ENCODE results near the gene FKBP5.
"Not testable (repeated sequence)": the region's sequence is repeated elsewhere in the genome, so short reads cannot be mapped to it uniquely, and the experiment has no call there.

FKBP5 gene

DNA sequence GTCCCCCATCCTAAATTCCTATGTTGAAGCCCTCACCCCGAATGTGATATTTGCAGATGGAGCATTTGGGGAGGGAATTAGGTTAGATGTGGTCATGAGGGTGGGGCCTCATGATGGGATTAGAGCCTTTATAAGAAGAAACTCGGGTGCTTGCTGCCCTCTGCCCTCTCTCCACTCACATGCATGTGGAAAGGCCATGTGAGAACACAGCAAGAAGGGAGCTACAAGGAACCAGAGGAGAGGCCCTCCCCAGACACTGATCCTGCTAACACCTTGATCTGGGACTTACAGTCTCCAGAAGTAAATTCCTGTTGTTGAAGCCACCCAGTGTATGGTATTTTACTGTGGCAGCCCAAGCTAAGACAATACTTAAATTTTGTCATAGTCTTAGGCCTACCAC lies 106.4 kb downstream of the FKBP5 start:
- DNase-seq, result no peak

DNA sequence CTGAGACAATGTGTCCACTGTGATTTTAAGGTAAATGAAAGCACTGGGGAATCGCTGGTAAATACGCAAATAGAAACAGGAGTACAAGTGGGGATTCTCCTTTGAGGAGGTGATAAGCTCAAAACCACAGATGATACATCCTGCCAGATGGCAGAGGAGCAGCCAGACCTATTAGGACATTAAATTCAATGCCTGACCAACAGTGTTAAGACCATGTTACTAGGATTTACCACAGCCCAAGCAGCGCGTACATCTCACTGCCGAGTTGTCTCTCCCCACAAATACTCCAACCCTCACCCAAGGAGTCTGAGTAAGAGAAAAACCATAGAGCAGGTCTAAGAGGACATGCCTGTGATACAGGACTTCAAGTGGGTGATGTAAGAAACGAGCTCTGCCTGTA lies 107.1 kb downstream of the FKBP5 start:
- DNase-seq, result no peak

DNA sequence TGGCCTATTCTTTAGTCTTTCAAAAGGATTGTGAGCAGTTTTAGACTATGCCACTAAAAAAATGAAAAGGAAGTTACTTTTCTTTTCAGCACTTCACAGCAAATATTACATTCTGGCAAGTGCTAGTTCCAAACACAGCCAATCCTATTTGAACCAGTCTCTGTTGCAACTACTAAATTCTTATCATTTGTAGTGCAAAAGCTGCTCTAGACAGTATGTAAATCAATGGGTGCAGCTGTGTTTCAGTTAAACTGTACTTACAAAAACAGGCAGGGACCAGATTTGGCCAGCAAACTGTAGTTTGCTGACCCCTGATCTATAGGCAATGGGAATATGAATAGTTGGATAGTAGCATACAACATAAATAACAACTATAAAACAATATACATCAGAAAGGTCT lies 107.9 kb downstream of the FKBP5 start:
- no peak for DNase-seq

DNA sequence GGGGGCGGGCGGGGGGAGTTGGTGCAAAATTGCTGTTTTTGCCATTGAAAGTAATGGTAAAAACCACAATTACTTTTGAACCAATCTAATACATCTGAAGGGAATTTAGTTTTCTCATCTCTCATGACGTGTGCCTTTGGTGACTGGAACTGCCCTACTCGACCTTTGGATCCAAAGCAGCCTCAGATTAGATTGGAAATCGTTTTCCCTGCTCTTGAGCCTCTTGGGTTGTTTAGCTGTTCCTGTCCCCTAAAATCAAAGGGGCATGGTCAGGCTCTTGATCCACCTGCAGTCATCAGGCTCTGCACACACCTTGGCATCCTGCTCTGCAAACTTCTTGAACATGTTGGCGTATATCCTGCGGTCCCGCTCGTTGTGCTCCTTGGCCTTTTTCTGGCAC lies 112.0 kb downstream of the FKBP5 start:
- no peak for DNase-seq

DNA sequence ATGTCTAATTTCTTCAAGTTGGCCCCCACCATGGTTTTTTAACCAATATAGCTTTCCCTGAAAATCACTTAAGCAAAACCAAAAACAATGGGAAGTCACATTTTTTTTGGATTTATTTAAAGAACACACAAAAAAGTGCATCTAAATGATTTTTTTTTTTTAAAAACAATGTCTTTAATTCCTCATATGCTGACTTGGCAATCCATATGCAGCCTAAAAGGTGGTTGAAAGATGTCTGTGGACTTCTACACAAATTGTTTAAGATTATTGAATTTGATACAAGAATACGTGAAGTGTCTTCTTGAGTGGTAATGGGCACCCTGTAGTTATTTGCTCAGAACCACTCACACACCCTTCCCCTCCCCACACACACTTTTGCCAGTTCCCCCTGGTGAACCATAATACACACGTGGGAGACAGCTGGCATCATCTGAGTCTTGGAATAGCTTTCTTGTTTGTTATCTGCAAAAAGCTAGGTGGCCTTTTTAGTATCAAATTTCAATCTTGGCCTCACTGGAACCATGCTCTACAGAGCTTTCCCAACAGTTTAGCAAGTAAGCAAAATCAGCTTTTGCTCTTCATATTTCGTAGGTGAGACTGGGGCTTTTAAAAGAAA lies 115.1 kb downstream of the FKBP5 start:
- no peak for DNase-seq

DNA sequence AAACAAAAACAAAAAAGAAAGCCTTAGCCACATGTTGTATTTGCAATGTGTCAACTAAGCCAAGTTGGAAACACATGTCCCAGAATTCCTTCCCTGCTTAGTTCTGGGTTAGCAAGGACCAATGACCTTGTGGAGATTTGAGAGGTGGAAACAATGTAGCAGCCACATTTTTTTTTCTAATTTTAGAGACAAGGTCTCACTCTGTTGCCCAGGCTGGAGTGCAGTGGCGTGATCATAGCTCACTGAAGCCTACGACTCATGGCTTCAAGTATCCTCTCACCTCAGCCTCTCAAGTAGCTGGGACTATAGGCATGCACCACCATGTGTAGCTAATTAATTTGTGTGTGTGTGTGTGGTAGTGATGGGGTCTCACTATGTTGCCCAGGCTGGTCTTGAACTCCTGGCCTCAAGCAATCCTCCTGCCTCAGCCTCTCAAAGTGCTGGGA lies 117.8 kb downstream of the FKBP5 start:
- DNase-seq, result not testable (repeated sequence)

DNA sequence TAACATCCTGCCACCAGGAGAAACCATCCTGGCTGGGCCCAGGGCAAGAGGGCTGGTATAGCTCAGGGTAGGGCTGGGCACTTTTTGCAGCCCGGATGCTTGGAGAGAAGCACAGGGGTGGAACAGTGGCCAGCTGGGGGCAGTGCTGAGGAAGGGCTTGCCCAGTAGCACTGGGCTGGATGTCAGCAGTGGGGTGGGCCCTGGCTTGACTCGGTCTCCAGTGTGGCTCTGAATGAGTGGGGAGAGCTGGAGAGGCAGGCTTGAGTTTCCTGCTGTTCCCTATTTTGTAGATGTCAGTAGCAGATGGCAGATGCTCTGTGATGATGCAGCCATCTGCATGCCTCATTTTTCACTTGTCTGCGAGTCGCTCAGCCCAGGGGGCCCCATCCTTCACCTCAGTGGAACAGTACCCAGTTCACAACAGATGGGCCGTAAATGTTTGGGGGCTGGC lies 119.7 kb downstream of the FKBP5 start:
- peak; percentile 14 for DNase-seq

DNA sequence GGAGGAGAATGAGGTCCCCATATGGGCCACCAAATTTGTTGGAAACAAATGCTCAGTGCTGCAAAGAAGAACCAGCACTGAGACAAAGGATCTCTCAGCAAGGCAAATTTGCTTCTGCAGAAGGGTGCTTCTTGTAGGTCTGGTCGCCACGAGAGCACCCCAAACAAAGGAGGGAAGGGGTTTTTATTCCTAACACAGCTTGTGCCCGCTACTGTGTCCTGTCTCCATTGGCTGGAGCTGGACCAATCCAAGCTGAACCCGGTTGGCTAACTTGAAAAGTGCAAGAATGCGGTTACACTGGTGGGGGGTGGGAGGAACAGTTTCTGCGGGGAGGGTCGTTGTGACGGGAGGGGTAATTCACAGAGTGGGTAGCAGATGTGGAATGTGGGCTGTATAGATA lies 121.9 kb downstream of the FKBP5 start:
- no peak for DNase-seq

DNA sequence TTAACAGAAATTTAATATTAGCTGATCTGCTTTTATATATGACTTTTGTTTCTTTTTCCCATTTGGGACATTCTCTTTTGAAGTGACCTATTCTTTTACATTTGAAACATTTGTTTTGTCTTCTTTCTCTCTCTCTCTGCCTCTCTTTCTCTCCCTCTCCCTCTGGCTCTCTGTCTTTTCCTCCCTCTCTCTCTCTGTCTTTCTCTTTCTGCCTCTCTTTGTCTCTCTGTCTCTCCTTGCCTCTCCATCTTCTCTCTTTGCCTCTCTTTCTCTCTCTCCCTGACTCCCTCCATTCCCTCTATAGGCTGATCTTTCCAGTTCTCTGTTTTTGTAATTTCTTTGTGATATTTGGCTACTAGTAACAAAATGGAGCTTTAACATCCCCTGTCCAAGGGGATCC lies 124.0 kb downstream of the FKBP5 start:
- no peak for DNase-seq

DNA sequence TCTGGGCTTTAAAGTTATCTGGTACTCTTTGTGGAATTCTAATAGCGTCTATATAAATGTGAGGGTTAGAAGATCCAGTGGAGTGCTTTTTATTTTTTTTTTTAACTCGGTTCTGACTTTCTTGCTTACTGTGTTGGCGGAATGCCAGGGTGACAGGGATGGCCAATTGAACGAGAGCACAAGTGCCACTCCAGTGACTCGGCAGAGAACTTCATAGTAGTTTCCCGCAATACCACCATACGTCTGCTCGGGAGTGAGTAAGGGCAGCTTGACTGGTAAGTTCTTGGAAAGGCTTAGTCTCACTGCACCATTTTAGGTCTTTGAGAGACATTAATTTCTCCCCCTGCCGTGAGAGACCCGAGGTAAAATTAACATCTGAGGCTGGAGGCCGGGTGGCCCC lies 126.7 kb downstream of the FKBP5 start:
- no peak for DNase-seq

DNA sequence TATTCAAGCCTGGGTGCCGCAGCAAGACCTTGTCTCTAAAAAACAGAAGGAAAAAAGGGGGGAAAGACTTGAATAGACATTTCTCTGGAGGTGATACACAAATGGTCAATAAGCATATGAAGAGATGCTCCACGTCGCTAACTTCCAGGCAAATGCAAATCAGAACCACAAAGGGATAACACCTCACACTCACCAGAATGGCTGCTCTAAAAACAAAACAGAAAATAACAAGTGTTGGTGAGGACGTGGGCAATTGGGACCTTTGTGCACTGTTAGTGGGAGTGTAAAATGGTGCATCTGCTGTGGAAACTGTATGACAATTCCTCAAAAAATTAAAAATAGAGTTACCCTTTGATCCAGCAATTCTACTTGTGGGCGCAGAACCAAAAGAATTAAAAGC lies 127.6 kb downstream of the FKBP5 start:
- no peak for DNase-seq

DNA sequence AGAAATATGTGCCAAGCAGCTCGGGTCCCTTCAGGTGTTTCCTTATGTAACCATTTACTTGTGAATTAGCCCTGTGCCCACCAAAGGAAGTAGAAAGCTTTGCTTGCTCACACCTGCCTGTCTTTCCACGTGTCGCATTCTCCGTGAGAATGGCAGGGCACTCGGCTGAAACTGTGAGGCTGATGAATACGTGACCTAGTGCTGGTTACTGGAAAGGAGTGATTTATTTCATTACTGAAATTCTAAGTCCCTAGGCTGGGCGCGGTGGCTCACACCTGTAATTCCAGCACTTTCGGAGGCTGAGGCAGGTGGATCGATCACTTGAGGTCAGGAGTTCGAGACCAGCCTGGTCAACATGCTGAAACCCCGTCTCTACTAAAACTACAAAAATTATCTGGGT lies 130.1 kb downstream of the FKBP5 start:
- no peak for DNase-seq

DNA sequence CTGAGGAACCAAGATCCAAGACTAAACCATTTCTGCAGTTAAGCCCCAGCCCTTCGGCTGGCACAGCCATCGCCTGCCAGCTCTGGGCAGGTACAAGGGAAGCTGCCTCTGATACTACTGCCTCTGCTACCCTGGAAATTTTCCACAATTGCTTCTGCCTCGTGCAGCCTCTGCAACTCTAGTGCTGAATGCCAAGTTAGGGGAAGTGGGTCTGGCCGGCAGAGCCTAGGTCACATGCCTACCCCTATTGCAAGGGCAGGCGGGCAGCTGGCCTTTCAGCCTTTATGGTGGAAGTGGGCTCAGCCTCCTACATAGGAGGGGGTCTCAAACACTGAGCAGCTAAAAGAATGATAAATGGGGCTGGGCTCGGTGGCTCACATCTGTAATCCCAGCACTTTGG lies 131.5 kb downstream of the FKBP5 start:
- DNase-seq, result peak; percentile 78

DNA sequence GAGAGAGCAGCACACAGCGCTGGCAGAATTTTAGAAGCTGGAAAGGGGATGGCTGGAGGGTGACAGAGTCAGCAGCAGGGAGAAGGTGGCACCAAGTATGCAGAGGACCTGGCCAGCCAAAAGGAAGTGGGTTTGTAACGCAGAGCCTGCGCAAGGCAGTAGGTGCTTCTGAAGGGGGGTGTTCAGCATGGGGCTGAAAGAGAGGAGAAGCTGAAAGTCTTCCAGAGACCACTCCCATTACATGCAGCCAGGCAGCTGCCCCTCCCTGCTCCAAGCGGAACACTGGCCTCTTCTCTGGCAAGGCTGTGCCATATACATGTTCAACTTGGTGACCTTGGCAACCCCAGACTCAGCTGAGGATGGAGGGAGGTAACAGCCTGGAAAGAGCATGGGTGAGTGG lies 133.9 kb downstream of the FKBP5 start:
- DNase-seq, result no peak

DNA sequence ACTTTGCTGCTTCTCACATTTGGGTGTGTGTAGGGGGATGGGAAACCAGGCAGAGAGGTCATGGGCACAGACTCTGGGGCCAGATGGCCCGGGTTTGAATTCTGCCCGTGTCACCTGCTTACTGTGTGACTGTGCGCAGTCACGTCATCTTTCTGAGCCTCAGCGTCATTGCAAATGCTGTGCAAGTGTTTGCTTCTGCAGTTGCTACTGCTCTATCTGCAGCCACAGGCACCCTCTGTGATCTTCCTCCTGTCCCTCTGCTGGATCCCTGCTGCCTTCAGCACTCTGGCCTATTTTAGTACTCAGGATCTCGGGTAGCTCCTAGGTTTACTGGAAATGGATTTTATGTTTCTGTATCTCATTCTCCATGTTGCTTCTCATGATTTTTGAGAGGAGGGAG lies 135.4 kb downstream of the FKBP5 start:
- DNase-seq, result no peak

DNA sequence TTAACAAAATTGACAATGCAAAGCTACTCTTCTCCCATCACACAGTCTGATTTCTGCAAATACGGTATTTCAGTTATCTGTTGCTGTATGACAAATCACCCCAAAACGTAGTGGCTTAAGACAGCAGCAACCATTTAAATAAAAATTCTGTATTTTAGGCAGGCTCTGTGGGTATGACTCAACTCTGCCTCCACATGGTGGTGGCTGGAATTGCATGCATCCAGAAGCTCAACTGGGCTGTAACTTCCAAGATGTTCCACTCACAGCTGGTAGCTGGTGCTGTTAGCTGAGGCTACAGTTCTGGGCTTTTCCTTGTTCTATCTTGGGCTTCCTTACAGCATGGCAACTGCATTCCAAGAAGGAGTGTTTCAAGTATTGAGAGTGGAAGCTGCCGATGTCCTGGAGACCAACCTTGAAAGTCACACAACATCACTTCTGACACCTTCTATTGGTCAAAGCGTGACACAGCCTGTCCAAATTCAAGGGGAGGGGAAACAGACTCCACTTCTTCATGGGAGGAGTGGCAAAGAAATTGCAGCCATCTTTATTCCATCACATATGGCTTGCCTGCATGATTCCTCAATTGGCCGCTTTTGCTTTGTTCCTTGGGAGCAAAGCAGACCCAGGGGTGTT lies 136.3 kb downstream of the FKBP5 start:
- peak; percentile 48 for DNase-seq

DNA sequence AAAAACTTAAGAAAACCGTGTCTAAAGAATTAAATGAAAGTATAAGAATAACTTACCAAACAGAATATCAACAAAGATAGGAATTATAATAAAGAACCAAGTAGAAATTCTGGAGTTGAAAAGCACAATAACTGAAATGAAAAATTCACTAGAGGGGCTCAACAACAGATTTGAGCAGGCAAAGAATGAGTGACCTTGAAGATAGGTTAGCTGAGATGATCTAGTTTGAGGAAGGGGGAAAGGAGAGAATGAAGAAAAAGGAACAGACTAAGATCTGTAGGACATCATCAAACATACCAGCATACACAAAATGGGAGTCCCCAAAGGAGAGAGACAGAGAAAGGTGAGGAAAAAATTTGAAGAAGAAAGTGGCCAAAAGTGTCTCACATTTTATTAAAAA lies 138.3 kb downstream of the FKBP5 start:
- DNase-seq, result no peak

DNA sequence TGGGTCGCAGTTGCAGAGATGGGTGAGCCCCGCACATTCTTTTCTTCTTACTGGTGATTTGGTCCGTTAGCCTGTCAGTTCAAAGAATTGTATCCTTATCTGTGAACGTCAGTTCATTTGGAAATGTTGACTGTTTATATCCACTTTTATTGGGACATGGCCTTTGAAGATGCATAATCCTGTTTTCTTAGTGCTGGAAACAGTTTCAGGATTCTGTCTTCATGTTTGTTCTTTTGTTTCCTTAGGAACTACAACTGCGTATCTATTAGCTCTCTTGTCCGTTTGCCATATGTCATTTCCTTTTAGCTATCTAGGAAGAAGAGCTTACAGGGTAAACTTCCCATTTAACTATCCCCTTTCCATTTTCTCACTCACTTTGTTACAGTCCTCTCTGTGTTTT lies 141.0 kb downstream of the FKBP5 start:
- DNase-seq, result no peak

DNA sequence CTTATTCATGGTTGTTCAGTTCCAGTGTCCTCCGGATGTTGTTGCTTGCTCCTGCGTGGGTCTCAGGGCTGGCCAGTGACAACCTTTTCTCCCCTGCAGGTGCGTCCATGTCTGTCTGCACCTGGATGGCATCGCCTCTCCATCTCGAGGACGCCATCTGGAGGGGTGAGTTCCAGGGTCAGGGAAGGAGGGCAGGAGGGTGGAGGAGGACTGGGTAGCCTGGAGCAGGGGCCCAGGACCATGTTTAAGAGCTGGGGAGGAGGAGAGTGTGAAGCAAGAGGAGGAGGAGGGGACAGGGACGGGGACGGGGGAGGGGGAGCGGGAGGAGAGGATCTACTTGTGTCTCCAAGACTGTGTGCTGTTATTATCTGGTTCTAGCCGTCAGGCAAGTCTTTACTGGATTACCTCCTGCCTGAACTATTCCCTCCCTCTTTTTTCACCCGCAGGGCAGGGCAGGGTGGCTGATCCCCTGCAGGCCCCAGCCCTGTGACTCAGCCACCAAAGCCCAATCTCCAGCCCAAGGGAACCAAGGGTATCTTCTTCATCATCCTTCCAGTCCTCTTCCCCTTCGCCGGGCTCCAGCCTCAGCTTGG lies 143.8 kb downstream of the FKBP5 start:
- no peak for DNase-seq

DNA sequence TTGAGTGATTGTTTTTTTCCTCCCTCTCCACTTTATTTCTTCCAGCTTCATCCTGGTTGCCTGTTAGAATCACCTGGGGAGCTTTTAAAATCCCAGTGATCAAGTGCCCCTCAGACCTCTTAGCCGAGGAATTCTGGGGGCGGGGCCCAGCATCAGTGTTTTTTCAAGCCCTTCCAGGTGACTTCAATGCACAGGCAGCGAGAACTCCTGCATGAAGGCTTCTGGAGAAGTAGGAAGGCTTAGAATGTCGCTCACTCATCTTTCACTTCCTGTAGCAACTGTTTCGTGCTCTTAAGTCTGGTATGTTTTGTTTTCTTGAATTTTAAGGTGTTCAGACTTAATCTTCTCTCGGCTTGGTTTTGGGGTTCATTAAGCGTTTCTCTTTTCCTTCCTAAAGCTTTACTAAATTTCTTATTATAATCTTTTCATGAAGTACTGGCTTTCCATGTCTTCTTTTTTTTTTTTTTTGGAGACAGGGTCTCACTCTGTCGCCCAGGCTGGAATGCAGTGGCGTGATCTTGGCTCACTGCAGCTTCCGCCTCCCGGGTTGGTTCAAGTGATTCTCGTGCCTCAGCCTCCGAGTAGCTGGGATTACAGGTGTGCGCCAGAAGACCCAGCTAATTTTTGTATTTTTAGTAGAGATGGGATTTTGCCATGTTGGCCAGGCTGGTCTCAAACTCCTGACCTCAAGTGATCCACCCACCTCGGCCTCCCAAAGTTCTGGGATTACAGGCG lies 145.1 kb downstream of the FKBP5 start:
- DNase-seq, result no peak

DNA sequence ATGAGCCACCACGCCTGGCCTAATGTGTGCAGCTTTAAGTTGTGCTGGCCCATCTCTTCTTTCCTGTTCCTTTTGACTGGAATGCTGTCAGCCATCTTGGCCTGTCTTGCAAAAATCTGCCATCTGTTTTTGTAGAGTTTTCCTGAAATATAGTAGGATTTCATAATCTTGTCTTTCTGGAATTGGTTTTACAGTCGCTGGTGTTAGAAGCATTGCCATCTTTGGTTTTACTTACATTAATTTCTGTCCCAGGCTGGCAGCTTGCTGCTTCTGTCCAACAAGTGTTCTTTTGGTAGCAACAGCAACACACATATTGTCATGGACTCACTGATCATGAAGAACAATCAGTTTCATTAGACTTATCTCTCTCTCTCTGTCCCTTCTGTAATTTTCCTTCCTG lies 146.9 kb downstream of the FKBP5 start:
- DNase-seq, result no peak

DNA sequence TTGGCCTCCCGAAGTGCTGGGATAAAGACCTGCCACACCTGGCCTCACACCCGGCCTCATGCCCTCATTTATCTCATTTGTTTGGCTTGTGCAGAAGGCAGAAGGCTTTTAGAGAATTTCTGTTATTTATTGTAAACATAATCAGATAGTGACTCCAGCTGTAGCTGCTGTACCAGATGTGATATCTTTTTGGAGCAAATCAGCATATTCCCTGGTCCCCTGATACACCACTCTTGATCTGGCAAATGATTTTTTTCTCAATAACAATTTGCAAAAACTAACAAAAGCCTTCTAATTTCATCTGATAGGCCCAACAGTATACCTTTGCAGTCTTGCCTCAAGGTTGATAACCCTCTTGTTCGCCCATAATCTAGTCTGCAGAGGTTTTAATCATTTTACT lies 149.5 kb downstream of the FKBP5 start:
- DNase-seq, result no peak

DNA sequence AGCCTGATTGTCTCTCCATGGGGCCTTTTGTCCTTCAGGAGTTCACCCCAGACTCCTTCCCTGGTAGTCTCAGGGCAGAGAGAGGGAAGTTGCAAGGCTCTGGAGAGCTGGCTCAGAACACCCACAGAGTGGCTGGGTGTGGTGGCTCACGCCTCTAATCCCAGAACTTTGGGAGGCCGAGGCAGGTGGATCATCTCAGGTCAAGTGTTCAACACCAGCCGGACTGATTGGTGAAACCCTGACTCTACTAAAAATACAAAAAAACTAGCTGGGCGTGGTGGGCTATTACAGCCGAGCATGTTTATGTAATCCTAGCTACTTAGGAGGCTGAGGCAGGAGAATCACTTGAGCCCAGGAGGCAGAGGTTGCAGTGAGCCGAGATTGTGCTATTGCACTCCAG lies 152.9 kb downstream of the FKBP5 start:
- not testable (repeated sequence) for DNase-seq

Data from inflammatory macrophage treated with lipopolysaccharide for 4 hours (primary cell).